Activated CD8-positive, alpha-beta memory T cell treated with anti-CD3 and anti-CD28 coated beads for 48 hours (primary cell): Measurements from ENCODE around the gene SNTG2.
A peak's percentile ranks its signal among the peaks of the same experiment; 100 is the strongest.

ENCODE experiments used
- DNase-seq, 3 experiments: peaks; one replicate each; pipeline ENCODE4 v3.0.0-alpha.2; 2020; ENCODE audit warnings: low read depth in 2 of 3, low spot score in 2 of 3

Gene SNTG2

GRCh38 chr2:1136846-1137245 lies 186.2 kb downstream of the SNTG2 start:
- DNase-seq, result no peak

DNA sequence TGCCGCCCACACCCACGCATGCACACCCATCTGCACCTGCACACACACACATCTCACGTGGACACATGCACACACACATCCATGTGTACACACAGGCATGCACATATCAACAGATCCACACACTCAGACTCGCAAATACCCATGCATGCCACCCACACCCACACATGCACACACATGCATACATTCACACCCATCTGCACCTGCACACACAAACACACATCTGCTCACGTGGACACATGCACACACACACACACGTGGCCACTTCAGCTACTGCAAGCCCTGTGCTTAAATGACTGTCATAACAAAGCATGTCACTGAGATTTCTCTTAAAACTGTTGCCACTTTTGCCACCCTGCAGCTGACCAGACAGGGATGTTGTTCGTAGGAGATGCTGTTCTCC lies 186.6 kb downstream of the SNTG2 start:
- no peak for DNase-seq

DNA sequence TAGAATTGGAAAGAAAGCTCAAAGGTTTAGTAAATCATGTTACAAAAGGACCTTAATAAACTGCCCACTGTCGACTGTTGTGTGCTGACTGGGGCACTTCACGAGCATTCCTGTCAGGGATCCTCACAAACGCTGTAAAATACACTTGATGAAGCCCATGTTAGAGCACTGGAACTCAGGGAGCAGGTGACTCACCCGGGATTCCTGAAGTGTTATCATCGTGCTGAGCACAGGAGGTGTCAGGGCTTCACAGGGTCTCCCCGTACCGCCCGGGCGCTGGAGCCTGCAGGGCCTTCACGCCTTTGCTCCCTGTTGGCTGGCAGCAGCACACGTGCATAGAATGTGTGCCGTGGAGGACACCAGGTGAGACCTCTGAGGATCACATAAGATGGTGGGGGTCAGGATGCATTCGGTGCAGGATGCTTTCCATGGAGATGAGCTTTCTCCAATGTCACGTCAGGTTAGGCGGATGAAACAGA lies 187.3 kb downstream of the SNTG2 start:
- no peak for DNase-seq

GRCh38 chr2:1140389-1141003 lies 189.8 kb downstream of the SNTG2 start:
- peak in 2 of 3 experiments; percentile 29 to 33 for DNase-seq

- no peak for DNase-seq
These were observed 190.4 kb downstream of the SNTG2 start for GRCh38 chr2:1141079-1141478.

GRCh38 chr2:1143129-1143528 lies 192.5 kb downstream of the SNTG2 start:
- no peak for DNase-seq

GRCh38 chr2:1147873-1148612 lies 197.4 kb downstream of the SNTG2 start:
- no peak for DNase-seq

DNA sequence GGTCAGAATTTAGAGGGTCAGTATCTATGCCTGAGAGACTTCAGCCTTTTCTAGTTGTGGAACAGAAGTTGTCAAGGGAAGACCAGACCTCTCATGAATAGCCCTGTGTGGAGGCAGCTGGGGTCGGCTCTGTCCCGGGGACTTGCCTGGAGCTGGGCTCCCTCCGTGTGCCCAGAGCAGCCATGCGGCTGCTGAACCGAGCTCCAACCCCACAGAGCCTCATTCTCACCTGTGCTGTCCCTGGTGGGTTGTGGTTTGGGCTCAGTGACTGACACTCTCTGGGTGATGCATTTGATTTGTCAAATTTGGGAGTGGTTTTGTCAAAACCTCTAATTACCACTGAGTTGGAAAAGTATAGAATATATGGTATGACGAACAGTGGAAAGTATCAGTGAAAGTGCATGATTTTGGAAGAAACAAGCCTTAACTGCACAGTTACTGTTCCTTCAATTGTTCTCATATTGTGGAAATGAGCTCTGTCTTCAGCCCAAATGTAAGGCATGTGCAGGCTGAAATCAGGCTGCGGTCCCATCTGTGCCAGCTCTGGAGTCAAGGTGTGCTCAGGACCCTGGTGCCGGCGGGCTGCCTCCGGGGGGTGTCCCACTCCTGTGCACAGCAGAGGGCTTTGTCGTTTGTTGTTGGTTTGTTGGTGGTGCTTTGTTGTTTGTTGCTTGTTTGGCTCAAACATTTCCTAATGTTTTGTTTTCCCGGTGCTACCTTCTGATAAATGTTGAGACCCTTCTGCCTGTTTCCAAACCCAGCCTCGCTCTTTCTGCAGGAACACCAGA lies 200.3 kb downstream of the SNTG2 start:
- DNase-seq, result no peak

GRCh38 chr2:1152375-1152774 lies 201.7 kb downstream of the SNTG2 start:
- no peak for DNase-seq

DNA sequence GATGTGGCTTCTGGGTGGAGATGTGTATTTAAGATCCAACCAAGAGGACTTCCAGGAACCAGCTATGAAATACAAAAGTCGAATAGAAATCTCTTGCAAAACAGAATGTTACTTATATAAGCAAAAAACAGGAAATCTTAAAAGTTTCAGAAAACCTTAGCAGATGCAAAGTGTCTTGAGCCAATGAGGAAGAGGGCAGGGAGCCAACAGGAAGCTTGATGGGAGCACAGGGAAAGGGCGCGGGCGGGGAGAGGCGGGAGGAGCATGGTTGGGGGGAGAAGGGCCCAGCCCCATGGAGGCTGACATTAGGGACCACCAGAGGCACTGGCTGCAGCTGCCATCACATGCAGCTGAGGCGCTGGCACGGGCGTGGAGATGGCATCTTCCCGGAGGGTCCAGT lies 203.3 kb downstream of the SNTG2 start:
- DNase-seq, result no peak

- DNase-seq, result no peak
These were observed 204.3 kb downstream of the SNTG2 start for GRCh38 chr2:1154710-1155594.

DNA sequence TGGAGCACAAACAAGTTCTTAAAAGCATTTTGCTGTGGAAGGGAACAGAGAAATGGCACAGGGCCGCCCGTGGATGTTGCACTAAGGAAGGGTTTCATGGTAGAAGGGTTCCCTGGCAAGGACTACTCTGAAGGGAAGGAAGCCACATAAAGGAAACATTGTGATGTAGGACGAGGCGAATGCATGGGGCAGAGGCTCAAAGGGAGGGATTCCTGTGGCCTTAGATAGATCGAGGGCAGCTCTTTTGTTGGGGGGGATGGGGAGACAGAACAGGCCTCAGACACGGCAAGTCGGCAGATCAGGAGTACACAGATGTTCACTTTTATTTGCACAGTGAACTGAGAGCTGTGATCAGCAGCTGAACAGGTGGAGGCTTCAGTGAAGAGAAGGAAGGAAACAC lies 205.4 kb downstream of the SNTG2 start:
- DNase-seq, result no peak

DNA sequence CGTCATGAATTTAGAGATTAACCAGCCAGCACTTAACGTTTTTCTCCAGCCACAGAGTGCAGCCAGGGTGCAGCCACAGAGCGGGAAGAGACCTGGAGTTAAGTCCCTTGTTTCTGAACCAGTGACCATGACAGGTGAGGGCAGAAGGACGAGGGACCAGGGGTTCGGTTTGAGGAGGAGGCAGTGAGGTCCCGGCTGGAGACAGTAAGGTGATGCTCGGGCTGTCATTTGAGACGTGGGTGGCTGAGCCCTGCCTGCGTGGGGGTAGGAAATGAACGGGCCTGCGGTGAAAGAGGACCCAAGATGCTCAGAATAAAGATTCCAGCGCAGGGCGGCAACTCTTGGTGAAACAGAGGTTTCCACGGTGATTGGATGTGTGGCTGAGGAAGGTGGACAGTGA lies 205.9 kb downstream of the SNTG2 start:
- DNase-seq, result no peak

DNA sequence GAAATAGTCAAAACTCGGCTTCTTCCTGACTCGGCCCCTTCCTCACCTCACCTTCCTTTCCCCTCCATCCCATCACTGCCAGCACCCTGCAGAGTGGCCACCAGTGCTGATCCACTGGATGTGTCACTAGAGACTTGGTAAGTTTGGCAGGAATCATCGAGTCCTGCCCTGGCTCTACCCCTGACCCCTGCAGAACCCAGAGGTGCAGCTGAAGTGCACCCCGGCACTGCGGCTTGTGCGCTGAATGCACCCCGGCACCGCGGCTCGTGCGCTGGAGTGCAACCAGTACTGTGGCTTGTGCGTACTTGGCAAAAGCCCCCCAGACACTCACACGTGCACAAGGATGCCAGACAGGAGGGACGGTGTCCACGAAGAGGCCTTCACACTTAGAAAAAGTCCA lies 206.5 kb downstream of the SNTG2 start:
- DNase-seq, result no peak

DNA sequence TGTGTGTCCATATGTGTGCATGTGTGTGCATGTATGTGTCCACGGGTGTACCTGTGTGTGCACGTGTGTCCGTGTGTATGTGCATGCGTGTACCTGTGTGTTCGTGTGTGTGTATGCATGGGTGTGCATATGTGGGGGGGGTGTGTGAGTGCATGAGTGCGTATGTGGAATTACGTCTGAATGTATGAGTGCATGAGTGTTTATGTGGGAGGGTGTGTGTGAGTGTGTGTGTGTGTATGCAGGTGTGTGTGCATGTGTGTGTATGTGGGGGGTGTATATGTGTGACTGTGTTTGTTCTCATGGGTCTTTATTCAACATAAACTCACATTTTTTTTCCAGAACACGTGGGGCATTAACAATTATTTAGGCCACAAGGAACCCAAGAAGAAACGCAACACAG lies 208.4 kb downstream of the SNTG2 start:
- no peak for DNase-seq

DNA sequence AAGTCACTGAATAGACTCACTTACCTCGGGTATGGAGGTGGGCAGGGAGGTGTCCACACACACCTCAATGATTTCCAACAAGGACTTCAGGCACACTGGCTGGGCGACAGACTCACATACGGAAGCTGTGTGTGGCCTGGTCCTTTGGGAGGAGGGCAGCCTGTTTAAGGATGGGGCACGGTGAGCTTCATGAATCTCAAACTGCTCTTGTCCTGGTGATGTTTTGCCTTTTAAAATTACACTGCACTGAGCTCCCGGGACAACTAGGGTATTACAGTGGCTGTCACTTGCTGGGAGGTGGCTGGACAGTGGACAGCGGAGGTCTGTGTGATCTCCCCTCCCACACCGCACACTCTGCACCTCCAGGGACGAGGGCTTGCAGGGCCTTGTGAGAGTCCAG lies 211.6 kb downstream of the SNTG2 start:
- DNase-seq, result no peak

DNA sequence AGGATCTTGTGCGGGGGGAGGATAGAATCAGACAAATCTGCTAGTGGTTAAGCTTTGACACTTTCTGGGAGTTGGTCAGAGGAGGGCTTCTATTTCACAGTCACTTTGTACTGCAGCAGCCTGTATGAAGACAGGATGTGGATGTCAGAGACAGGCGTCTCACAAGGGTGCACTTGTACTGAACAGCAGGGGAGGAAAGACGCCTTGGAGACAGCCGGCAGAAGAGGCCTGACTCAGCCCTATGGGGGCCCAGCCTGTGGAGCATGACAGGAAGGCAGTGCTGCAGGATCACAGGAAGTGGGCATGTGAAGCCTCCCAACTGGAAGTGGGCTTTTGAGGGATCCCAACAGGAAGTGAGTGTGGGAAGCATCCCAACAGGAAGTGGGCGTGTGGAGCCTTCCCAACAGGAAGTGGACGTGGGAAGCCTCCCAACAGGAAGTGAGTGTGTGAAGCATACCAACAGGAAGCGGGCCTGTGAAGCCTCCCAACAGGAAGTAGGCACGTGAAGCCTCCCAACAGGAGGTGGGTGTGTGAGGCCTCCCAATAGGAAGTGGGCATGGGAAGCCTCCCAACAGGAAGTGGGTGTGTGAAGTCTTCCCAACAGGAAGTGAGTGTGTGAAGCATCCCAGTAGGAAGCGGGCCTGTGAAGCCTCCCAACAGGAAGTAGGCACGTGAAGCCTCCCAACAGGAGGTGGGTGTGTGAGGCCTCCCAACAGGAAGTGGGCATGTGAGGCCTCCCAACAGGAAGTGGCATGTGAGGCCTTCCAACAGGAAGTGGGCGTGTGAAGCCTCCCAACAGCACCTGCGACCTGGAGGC lies 212.3 kb downstream of the SNTG2 start:
- no peak for DNase-seq

- no peak for DNase-seq
These were observed 216.3 kb downstream of the SNTG2 start for GRCh38 chr2:1166976-1167375.

GRCh38 chr2:1168846-1169245 lies 218.2 kb downstream of the SNTG2 start:
- DNase-seq, result no peak

DNA sequence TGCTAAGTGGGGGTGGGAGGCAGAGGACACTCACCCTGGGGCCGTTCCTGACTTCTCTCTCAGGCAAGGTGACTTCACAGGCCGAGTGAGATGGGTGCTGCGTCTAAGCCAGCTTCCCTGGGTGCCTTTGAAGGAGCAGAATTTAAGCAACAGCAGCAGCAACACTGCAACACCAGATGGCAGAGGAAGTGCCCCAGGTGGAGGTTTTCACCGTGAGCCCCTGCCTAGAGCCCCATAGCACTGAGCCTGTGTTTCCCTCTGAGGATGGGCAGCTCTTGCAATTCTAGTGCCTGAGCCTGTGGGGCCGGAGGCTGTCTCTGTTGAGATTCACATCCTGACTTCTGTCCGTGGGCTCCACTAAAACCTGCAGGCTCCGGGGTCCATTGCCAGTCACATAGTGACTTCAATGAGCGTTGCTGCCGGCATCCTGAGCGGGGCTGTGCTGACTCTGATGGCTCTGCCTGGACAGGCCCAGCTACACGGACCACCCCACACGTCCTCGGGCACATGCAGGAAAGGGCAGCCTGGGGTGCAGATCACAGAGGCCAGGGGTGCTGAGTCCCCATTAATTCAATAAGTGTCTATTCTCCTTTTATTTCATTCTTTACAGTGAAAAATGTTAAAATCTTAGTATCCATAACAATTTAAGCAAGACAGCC lies 218.8 kb downstream of the SNTG2 start:
- no peak for DNase-seq
